IPS-NIHi11 (cell line): ENCODE data around the gene EFEMP1.
"Not testable (repeated sequence)": the region's sequence is repeated elsewhere in the genome, so short reads cannot be mapped to it uniquely, and the experiment has no call there.

Source experiments
- DNase-seq: peaks from one replicate; pipeline ENCODE4 v3.0.0; 2012; ENCODE audit warnings: mixed read lengths, low spot score

EFEMP1 gene

GRCh38 chr2:55827428-55827827, 96.2 kb downstream of the EFEMP1 start:
- DNase-seq = not testable (repeated sequence)

GRCh38 chr2:55826246-55826645, 97.3 kb downstream of the EFEMP1 start:
- no peak for DNase-seq

- no peak for DNase-seq
These were observed 99.0 kb downstream of the EFEMP1 start for GRCh38 chr2:55824551-55825096.
